Measurements from ENCODE around the gene IKZF1. TPM values are rescaled to one million over a fixed set of nuclear protein-coding genes. Genes with fewer than 3 reads are reported as not detected.
A peak's percentile ranks its signal among the peaks of the same experiment; 100 is the strongest.

IKZF1 gene
- total and polyA plus RNA-seq, 12 donors, result 0.98 to 31.5 (median 9.4) TPM

DNA sequence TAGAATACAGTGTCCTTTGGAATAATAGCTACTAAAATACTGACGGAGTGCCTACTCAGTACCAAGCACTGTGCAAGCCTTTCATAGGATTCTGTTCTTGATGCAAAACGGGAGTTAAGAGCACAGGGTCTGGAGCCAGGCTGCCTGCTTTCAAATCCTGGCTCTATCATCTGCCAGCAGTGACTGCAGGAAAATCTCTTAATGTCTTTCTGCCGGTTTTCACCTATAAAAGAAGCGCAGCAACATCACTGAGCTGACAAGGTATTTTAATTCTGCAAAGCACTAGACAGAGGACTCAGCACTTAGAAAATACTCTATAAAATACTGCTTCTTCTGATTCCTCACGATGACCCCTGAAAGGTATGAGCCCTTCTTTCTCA, 145.0 kb downstream of the IKZF1 start:
- no peak for DNase-seq
- intact Hi-C loops (cut with DNase I), result no loop called here
- H3K9me3 ChIP-seq (replicated peaks in 1 of 3), result no peaks in the 10 kb centered on the region
- H3K4me3 ChIP-seq, result peak overlapping the region in 2 of 4 donors; percentile 68 to 97
- H3K27ac ChIP-seq, result peak overlapping the region in 2 of 5 donors; percentile 72 to 81
- H3K36me3 ChIP-seq (replicated peaks in 1 of 2), result peaks cover 0 to 14% of the 10 kb centered on the region in 2 donors
- TF ChIP-seq, protein P1, sequence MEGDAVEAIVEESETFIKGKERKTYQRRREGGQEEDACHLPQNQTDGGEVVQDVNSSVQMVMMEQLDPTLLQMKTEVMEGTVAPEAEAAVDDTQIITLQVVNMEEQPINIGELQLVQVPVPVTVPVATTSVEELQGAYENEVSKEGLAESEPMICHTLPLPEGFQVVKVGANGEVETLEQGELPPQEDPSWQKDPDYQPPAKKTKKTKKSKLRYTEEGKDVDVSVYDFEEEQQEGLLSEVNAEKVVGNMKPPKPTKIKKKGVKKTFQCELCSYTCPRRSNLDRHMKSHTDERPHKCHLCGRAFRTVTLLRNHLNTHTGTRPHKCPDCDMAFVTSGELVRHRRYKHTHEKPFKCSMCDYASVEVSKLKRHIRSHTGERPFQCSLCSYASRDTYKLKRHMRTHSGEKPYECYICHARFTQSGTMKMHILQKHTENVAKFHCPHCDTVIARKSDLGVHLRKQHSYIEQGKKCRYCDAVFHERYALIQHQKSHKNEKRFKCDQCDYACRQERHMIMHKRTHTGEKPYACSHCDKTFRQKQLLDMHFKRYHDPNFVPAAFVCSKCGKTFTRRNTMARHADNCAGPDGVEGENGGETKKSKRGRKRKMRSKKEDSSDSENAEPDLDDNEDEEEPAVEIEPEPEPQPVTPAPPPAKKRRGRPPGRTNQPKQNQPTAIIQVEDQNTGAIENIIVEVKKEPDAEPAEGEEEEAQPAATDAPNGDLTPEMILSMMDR (IDR thresholded peaks at IDR 0.05), result no peak
- TF ChIP-seq POLR2A (IDR thresholded peaks at IDR 0.05), result no peak
- peaks cover 8 to 15% of the 10 kb centered on the region in 2 donors for H3K4me1 ChIP-seq (replicated peaks in 1 of 2)
- no peaks in the 10 kb centered on the region for H3K27me3 ChIP-seq
- 11 to 22% (median 16%) methylated on average over 4 to 5 of the region's 5 CpGs for WGBS, 4 donors

DNA sequence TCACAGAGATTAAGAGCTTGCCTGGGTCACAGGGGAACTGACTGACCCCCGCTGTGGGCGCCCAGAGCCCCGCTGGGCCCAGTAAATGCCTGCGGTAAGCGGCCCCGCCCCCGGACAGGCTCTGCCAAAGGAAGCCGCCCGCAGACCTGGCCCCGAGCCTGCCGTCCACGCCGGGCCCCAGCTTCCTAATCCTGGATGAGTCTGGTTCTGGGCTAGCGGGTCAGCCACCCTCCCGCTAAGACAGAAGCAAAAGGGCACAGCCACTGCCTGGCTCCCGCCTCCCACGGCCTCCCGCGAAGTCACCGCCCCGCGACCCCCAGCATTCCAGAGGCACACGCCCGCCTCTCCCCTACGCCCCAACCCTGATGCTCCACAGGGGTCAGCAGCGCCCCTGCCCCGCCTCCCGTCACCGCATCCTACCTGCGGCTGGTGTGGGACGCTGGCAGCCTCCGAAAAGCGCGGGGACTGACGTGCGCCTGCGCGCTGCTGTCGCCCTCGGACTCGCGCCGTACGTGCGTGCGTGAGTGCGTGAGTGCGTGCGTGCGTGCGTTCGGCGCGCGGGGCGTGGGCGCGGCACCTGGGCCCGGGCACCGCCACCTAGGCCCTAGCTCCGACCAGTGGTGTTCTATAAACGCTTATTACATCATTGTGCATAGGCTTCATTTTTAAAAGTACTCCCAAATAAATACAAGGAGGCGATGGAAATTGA, 145.5 kb downstream of the IKZF1 start, which contains the start of gene FIGNL1:
FIGNL1 (minus strand) TSS at position 470 of the 709 bp plus-strand sequence. CDS start 3,063 bp downstream, outside the sequence.
- Histone ChIP-seq H3K27me3 (no peaks in the 10 kb centered on the region), H3K4me1 (replicated peaks in 1 of 2) (peaks cover 8 to 15% of the 10 kb centered on the region in 2 donors), H3K36me3 (replicated peaks in 1 of 2) (peaks cover 0 to 14% of the 10 kb centered on the region in 2 donors), H3K9me3 (replicated peaks in 1 of 3) (no peaks in the 10 kb centered on the region), H3K4me3 (peak within 1 kb of the TSS; percentile 6 to 97 (median 80)), H3K27ac (peak within 1 kb of the TSS in 4 of 5 donors; percentile 25 to 84 (median 76))
- intact Hi-C loops (cut with DNase I), result no loop called here
- WGBS, 4 donors, result 0 to 2% (median 1%) methylated on average over 16 to 63 of the region's 63 CpGs
- TF ChIP-seq, protein P1 (IDR thresholded peaks at IDR 0.05), result no peak
- peak; percentile 17 to 38 for TF ChIP-seq POLR2A (IDR thresholded peaks at IDR 0.05)
- peak; percentile 70 to 89 (median 78) for DNase-seq

DNA sequence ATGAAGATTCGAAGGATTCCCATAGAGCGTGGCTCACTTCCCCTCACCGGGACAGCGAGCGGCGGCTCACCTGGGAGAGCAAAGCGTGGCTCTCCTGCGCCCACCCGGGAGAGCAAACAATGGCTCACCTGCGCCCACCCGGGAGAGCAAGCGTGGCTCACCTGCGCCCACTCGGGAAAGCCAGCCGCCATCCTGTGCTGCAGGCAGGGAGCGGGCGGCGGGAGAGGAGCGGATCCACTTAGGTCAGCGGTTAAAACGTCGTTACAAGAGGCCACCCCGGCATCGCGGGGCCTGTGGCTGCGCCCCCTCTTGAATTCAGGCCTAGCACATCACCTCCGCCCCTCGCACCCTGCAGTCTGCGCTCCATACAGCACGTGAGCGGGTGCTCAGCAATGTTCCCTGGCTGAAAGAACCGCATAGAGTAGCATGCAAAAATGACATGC, 146.1 kb downstream of the IKZF1 start:
- H3K27ac ChIP-seq, result peak overlapping the region in 3 of 5 donors; percentile 72 to 84 (median 81)
- no peaks in the 10 kb centered on the region for H3K9me3 ChIP-seq (replicated peaks in 1 of 3)
- TF ChIP-seq, protein P1 (IDR thresholded peaks at IDR 0.05), result no peak
- no peak for TF ChIP-seq POLR2A (IDR thresholded peaks at IDR 0.05)
- H3K4me3 ChIP-seq, result peak overlapping the region; percentile 6 to 97 (median 80)
- peaks cover 8 to 15% of the 10 kb centered on the region in 2 donors for H3K4me1 ChIP-seq (replicated peaks in 1 of 2)
- WGBS, 4 donors, result 16 to 33% (median 21%) methylated on average over 10 to 32 of the region's 32 CpGs
- peaks cover 0 to 14% of the 10 kb centered on the region in 2 donors for H3K36me3 ChIP-seq (replicated peaks in 1 of 2)
- H3K27me3 ChIP-seq, result no peaks in the 10 kb centered on the region
- peak in 6 of 7 donors; percentile 19 to 35 (median 28) for DNase-seq
- intact Hi-C loops (cut with DNase I), result no loop called here

Small RNAs within 50 kb of the gene (small RNA-seq; reads per million reads assigned to genes)
- 0 reads per million in 2 donors for gene RNU6-1091P

Other genes starting within 250 kb of the IKZF1 start
- gene ZPBP, start 211.5 kb upstream of the IKZF1 start, total RNA-seq, result under 1 TPM in 1 of 9 donors, not detected in 8; 0.72 TPM
- gene ZPBP, start 211.5 kb upstream of the IKZF1 start, polyA plus RNA-seq, result not detected
- gene FIGNL1, start 145.6 kb downstream of the IKZF1 start, total RNA-seq, result 10 to 100 TPM in 1 of 9 donors, 1 to 10 TPM in 8; 4.5 to 14.7 (median 7.8) TPM
- 1 to 10 TPM; 4.0 to 8.1 (median 7.9) TPM for gene FIGNL1, start 145.6 kb downstream of the IKZF1 start, polyA plus RNA-seq

Data from adrenal gland (tissue), 12 donors.